SK-N-SH (cell line): Measurements from ENCODE around the gene INTS6. TPM values are rescaled to one million over a fixed set of nuclear protein-coding genes. Genes with fewer than 3 reads are reported as not detected.

Source experiments
- CTCF ChIA-PET: fragments of 300-600, 350-600 bp; formaldehyde crosslinking; extraction: SDS; loops from one replicate; lab custom pipeline; 2021; lab: Yijun Ruan, JAX
- POLR2A ChIA-PET: fragments of 350-600 bp; sonication (Branson Sonifier 250); formaldehyde crosslinking; extraction: SDS; loops from one replicate; lab custom pipeline; 2020; ENCODE audit warnings: antibody characterized with exemption, inconsistent platforms; lab: Yijun Ruan, JAX
- DNase-seq: peaks from one replicate; pipeline ENCODE4 v3.0.0; 2012
- H2AFZ ChIP-seq: fragments of 200-600 bp; sonication (generic); 2 replicates; pipeline ENCODE4 v1.8.1; 2016; ENCODE audit warnings: antibody characterized with exemption, mild to moderate bottlenecking, low read depth
- H3F3A ChIP-seq: fragments of 200-600 bp; sonication (generic); replicated peaks from 2 replicates; pipeline ENCODE3; 2016; ENCODE audit warnings: antibody characterized with exemption, mild to moderate bottlenecking; ENCODE audit not compliant: insufficient read depth
- H3K27ac ChIP-seq, 2 experiments: fragments of 200-500 bp in 1 of 2; fragments of 200-600 bp in 1 of 2; sonication (Bioruptor generic) in 1 of 2; sonication (generic), shearing (Covaris generic) in 1 of 2; 2 replicates each; pipeline versions ENCODE4 v1.5.1 to v1.6.1; 2014 to 2016; ENCODE audit warnings: low read depth in 2 of 2, inconsistent platforms in 1 of 2, low read length in 1 of 2, mild to moderate bottlenecking in 1 of 2, mixed read lengths in 1 of 2
- H3K27me3 ChIP-seq: fragments of 200-600 bp; sonication (generic), shearing (Covaris generic); 2 replicates; pipeline ENCODE4 v1.6.1; 2016; ENCODE audit warnings: mixed run types; ENCODE audit not compliant: insufficient read depth
- H3K36me3 ChIP-seq, 2 experiments: fragments of 200-500 bp in 1 of 2; fragments of 200-600 bp in 1 of 2; sonication (Bioruptor generic) in 1 of 2; sonication (generic) in 1 of 2; replicated peaks in 1 of 2; 2 replicates each; pipeline versions ENCODE3 to v1.5.1; 2014 to 2016; ENCODE audit warnings: low read length in 1 of 2, mild to moderate bottlenecking in 1 of 2; ENCODE audit not compliant: insufficient read depth in 2 of 2, control insufficient read depth in 1 of 2
- H3K4me1 ChIP-seq, 2 experiments: fragments of 200-500 bp in 1 of 2; fragments of 200-600 bp in 1 of 2; sonication (Bioruptor generic) in 1 of 2; sonication (generic), shearing (Covaris generic) in 1 of 2; 2 replicates each; pipeline versions ENCODE4 v1.5.1 to v1.6.1; 2014 to 2016; ENCODE audit warnings: low read depth in 1 of 2, low read length in 1 of 2, mixed run types in 1 of 2; ENCODE audit not compliant: insufficient read depth in 2 of 2, control insufficient read depth in 1 of 2
- H3K4me2 ChIP-seq: fragments of 200-600 bp; sonication (generic), shearing (Covaris generic); 2 replicates; pipeline ENCODE4 v1.6.1; 2017; ENCODE audit warnings: mixed run types
- H3K4me3 ChIP-seq, 2 experiments: fragments of 200-500 bp in 1 of 2; fragments of 200-600 bp in 1 of 2; sonication (Bioruptor generic) in 1 of 2; sonication (generic), shearing (Covaris generic) in 1 of 2; 2 replicates each; pipeline versions ENCODE4 v1.5.1 to v1.8.1; 2014 to 2016; ENCODE audit warnings: low read depth in 2 of 2, inconsistent platforms in 1 of 2, low read length in 1 of 2, mild to moderate bottlenecking in 1 of 2, mixed read lengths in 1 of 2, moderate library complexity in 1 of 2
- H3K79me2 ChIP-seq: fragments of 200-600 bp; sonication (generic); 2 replicates; pipeline ENCODE4 v1.8.1; 2017; ENCODE audit warnings: mild to moderate bottlenecking; ENCODE audit not compliant: insufficient read depth
- H3K9ac ChIP-seq: fragments of 200-600 bp; sonication (generic); 2 replicates; pipeline ENCODE4 v1.6.1; 2017; ENCODE audit warnings: mixed run types
- H3K9me2 ChIP-seq: fragments of 200-600 bp; sonication (generic); 2 replicates; pipeline ENCODE4 v1.6.1; 2017; ENCODE audit warnings: mixed run types
- H3K9me3 ChIP-seq: fragments of 200-600 bp; sonication (generic); 2 replicates; pipeline ENCODE4 v1.6.1; 2017; ENCODE audit warnings: mixed run types, mild to moderate bottlenecking, moderate library complexity
- H4K20me1 ChIP-seq: fragments of 200-600 bp; sonication (generic); 2 replicates; pipeline ENCODE4 v1.6.1; 2017; ENCODE audit warnings: mild to moderate bottlenecking, mixed run types; ENCODE audit not compliant: insufficient read depth
- CHD2 ChIP-seq: fragments of 150-350 bp; IDR thresholded peaks from 2 replicates; pipeline ENCODE4 v1.6.1; 2018; ENCODE audit warnings: low read length; ENCODE audit not compliant: partially characterized antibody
- CTCF ChIP-seq: fragments of 200-600 bp; sonication (generic); IDR thresholded peaks from 2 replicates; pipeline ENCODE4 v1.6.1; 2017; ENCODE audit warnings: antibody characterized with exemption, mild to moderate bottlenecking, moderate library complexity
- ELF1 ChIP-seq: IDR thresholded peaks from 2 replicates; pipeline ENCODE4 v1.4.0; 2012
- FOSL2 ChIP-seq: IDR thresholded peaks from 2 replicates; pipeline ENCODE4 v1.4.0; 2012; ENCODE audit warnings: low read depth, mild to moderate bottlenecking, moderate library complexity, borderline replicate concordance
- JUND ChIP-seq: IDR thresholded peaks from 2 replicates; pipeline ENCODE4 v1.4.0; 2012
- PBX3 ChIP-seq: IDR thresholded peaks from 2 replicates; pipeline ENCODE4; 2012
- POLR2AphosphoS5 ChIP-seq: IDR thresholded peaks from 2 replicates; pipeline ENCODE4 v1.6.1; 2012; ENCODE audit warnings: low read depth, low read length
- RAD21 ChIP-seq: IDR thresholded peaks from 2 replicates; pipeline ENCODE4 v1.6.1; 2012; ENCODE audit warnings: mild to moderate bottlenecking, low read length
- RCOR1 ChIP-seq: fragments of 150-350 bp; IDR thresholded peaks from 2 replicates; pipeline ENCODE4 v1.6.1; 2017; ENCODE audit warnings: antibody characterized with exemption, low read length
- REST ChIP-seq: IDR thresholded peaks from 2 replicates; pipeline ENCODE4 v1.6.1; 2012; ENCODE audit warnings: mild to moderate bottlenecking, low read depth, low read length, moderate library complexity
- RFX5 ChIP-seq: IDR thresholded peaks from 2 replicates; pipeline ENCODE4 v1.6.1; 2012; ENCODE audit warnings: mild to moderate bottlenecking, improper control_type of control experiment, low read length
- RXRA ChIP-seq: IDR thresholded peaks from 2 replicates; pipeline ENCODE4 v1.4.0; 2012; ENCODE audit warnings: low read depth, mild to moderate bottlenecking, borderline replicate concordance
- TAF1 ChIP-seq: IDR thresholded peaks from 2 replicates; pipeline ENCODE4 v1.6.1; 2012; ENCODE audit warnings: low read depth, mild to moderate bottlenecking, low read length, moderate library complexity, borderline replicate concordance
- TEAD4 ChIP-seq: IDR thresholded peaks from 2 replicates; pipeline ENCODE4 v1.4.0; 2012; ENCODE audit warnings: mild to moderate bottlenecking, borderline replicate concordance; ENCODE audit not compliant: insufficient read depth
- polyA plus RNA-seq, 3 experiments: library from polyadenylated mRNA; depleted of rRNA; stranded (reverse); fragments of >200 nt; gene quantifications; 2 replicates each; pipeline ENCODE4 v1.2.3, GENCODE V29; 2012
- TF ChIP-seq, protein P1 (sequence below): IDR thresholded peaks from 2 replicates; pipeline ENCODE4 v1.4.0; 2012; ENCODE audit warnings: low read depth, borderline replicate concordance
- TF ChIP-seq, protein P2 (sequence below): fragments of 150-350 bp; IDR thresholded peaks from 2 replicates; pipeline ENCODE4 v1.6.1; 2017; ENCODE audit warnings: antibody characterized with exemption, low read length, low read depth, borderline replicate concordance
- TF ChIP-seq, protein P3 (sequence below): IDR thresholded peaks from 2 replicates; pipeline ENCODE4 v1.4.0; 2012; ENCODE audit warnings: low read depth

The INTS6 gene
- polyA plus RNA-seq, 1 of the 3 experiments (the other 2 are of a cell fraction), result 7.7 TPM

GRCh38 chr13:51333826-51334225 lies 119.0 kb downstream of the INTS6 start:
- no peak overlapping the region for H3K9ac ChIP-seq
- no peak overlapping the region for H3K27ac ChIP-seq
- H3F3A ChIP-seq, result no peaks in the 10 kb centered on the region
- no peaks in the 10 kb centered on the region for H3K9me3 ChIP-seq
- no peak overlapping the region for H3K4me3 ChIP-seq
- POLR2A ChIA-PET, result no interaction called here
- no peaks in the 10 kb centered on the region for H3K27me3 ChIP-seq
- CTCF ChIA-PET, result no interaction called here
- H4K20me1 ChIP-seq, result no peaks in the 10 kb centered on the region
- DNase-seq, result no peak
- H3K36me3 ChIP-seq, result no peaks in the 10 kb centered on the region
- no peaks in the 10 kb centered on the region for H3K9me2 ChIP-seq
- H2AFZ ChIP-seq, result no peak overlapping the region
- H3K79me2 ChIP-seq, result no peaks in the 10 kb centered on the region
- TF ChIP-seq CHD2 (no peak), TEAD4 (no peak), REST (no peak), RFX5 (no peak), PBX3 (no peak), TAF1 (no peak), RCOR1 (no peak), JUND (no peak)
- TF ChIP-seq, protein P1, sequence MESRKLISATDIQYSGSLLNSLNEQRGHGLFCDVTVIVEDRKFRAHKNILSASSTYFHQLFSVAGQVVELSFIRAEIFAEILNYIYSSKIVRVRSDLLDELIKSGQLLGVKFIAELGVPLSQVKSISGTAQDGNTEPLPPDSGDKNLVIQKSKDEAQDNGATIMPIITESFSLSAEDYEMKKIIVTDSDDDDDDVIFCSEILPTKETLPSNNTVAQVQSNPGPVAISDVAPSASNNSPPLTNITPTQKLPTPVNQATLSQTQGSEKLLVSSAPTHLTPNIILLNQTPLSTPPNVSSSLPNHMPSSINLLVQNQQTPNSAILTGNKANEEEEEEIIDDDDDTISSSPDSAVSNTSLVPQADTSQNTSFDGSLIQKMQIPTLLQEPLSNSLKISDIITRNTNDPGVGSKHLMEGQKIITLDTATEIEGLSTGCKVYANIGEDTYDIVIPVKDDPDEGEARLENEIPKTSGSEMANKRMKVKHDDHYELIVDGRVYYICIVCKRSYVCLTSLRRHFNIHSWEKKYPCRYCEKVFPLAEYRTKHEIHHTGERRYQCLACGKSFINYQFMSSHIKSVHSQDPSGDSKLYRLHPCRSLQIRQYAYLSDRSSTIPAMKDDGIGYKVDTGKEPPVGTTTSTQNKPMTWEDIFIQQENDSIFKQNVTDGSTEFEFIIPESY, result no peak
- TF ChIP-seq, all 33 proteins: peak for 0
- Histone ChIP-seq H3K4me2 (no peak overlapping the region), H3K4me1 (peaks cover 0 to 4% of the 10 kb centered on the region in 2 experiments; a peak in 1 of 4 replicates)

DNA sequence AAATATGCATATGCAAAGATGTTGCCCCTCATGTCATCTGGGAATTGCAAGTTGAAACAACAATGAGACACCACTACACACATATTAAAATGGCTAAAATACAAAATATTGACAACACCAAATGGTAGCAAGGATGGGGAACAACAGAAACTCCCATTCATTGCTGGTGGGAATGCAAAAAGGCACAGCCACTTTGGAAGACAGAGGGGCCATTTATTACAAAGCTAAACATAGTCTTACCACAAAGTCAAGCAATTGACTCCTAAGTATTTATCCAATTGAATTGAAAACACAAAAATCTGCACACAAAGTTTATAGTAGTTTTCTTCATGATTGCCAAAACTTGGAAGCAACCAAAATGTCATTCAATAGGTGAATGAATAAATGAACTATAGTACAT lies 119.4 kb downstream of the INTS6 start:
- Histone ChIP-seq H3K9ac (no peak overlapping the region), H3K27ac (no peak overlapping the region), H3K27me3 (no peaks in the 10 kb centered on the region), H3K4me2 (no peak overlapping the region), H3F3A (no peaks in the 10 kb centered on the region), H3K9me3 (no peaks in the 10 kb centered on the region), H3K79me2 (no peaks in the 10 kb centered on the region), H3K4me1 (peaks cover 0 to 4% of the 10 kb centered on the region in 2 experiments; a peak in 1 of 4 replicates), H3K36me3 (no peaks in the 10 kb centered on the region), H4K20me1 (no peaks in the 10 kb centered on the region), H2AFZ (no peak overlapping the region), H3K9me2 (no peaks in the 10 kb centered on the region), H3K4me3 (no peak overlapping the region)
- no peak for DNase-seq
- ChIA-PET CTCF (no interaction called here), POLR2A (no interaction called here)
- TF ChIP-seq, protein P2, sequence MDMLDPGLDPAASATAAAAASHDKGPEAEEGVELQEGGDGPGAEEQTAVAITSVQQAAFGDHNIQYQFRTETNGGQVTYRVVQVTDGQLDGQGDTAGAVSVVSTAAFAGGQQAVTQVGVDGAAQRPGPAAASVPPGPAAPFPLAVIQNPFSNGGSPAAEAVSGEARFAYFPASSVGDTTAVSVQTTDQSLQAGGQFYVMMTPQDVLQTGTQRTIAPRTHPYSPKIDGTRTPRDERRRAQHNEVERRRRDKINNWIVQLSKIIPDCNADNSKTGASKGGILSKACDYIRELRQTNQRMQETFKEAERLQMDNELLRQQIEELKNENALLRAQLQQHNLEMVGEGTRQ, result no peak
- TF ChIP-seq PBX3 (no peak), CTCF (no peak), TAF1 (no peak), RAD21 (no peak), POLR2AphosphoS5 (no peak), RXRA (no peak), JUND (no peak), FOSL2 (no peak), ELF1 (no peak)
- TF ChIP-seq, protein P3, sequence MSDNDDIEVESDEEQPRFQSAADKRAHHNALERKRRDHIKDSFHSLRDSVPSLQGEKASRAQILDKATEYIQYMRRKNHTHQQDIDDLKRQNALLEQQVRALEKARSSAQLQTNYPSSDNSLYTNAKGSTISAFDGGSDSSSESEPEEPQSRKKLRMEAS, result no peak
